IPS-18a (cell line): Measurements from ENCODE around the gene ANGPT4.
"Not testable (repeated sequence)": the region's sequence is repeated elsewhere in the genome, so short reads cannot be mapped to it uniquely, and the experiment has no call there.

Experiments
- H3K27ac ChIP-seq: one replicate; pipeline ENCODE4 v1.5.1; 2013; ENCODE audit warnings: low read length
- H3K27me3 ChIP-seq: one replicate; pipeline ENCODE4 v1.6.1; 2013; ENCODE audit warnings: mild to moderate bottlenecking, low read length; ENCODE audit not compliant: control insufficient read depth, insufficient read depth
- H3K36me3 ChIP-seq: one replicate; pipeline ENCODE4 v1.6.1; 2013; ENCODE audit warnings: low read depth, low read length; ENCODE audit not compliant: control insufficient read depth
- H3K4me1 ChIP-seq: one replicate; pipeline ENCODE4 v1.6.1; 2013; ENCODE audit warnings: low read depth, low read length; ENCODE audit not compliant: control insufficient read depth
- H3K4me3 ChIP-seq: one replicate; pipeline ENCODE4 v1.5.1; 2013; ENCODE audit warnings: low read length
- H3K9ac ChIP-seq: one replicate; pipeline ENCODE4 v1.6.1; 2013; ENCODE audit warnings: mild to moderate bottlenecking, low read length, moderate library complexity
- H3K9me3 ChIP-seq: one replicate; pipeline ENCODE4 v1.6.1; 2013; ENCODE audit warnings: low read depth, low read length; ENCODE audit not compliant: control insufficient read depth

ANGPT4 gene

DNA sequence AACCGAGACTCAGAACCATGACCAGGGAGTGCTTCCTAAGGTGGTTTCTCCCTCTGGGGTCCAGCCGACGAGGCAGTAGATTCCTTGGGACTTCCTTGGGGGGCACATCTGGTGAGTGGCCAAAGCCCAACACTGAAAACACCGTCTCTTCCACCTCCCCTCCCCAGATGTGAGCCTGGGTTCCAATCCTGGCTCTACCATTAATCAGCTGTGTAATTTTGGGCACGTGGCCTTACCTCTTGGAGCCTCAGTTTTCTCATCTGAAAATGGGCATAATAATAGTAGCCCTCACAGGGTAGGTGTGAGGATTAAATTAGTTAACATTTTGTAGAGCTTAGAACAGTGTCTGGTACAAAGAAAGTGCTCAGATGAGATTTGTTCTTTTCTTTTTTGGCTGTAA, 77.1 kb downstream of the ANGPT4 start:
- H3K4me1 ChIP-seq = peaks cover 11% of the 10 kb centered on the region
- no peak overlapping the region for H3K27ac ChIP-seq
- H3K27me3 ChIP-seq = peaks cover 62% of the 10 kb centered on the region
- no peak overlapping the region for H3K9ac ChIP-seq
- H3K4me3 ChIP-seq = no peak overlapping the region
- no peaks in the 10 kb centered on the region for H3K9me3 ChIP-seq
- H3K36me3 ChIP-seq = no peaks in the 10 kb centered on the region

DNA sequence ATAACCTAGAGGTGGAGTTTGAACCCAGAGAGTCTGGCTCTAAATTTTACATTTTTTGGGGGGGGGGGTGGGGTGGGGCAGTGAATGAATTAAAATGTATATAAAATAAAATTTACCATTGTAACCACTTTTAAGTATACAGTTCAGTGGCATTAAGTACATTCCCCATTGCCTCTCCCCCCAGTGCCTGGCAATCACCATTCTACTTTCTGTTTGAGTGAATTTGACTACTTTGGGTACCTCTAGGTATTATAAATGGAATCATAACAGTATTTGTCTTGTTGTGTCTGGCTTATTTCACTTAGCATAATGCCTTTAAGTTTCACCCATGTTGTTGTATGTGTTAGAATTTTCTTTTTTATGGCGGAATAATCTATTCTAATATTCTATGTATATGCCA, 79.9 kb downstream of the ANGPT4 start:
- H3K9me3 ChIP-seq = no peaks in the 10 kb centered on the region
- no peaks in the 10 kb centered on the region for H3K36me3 ChIP-seq
- H3K27me3 ChIP-seq = peaks cover 35% of the 10 kb centered on the region
- H3K4me1 ChIP-seq = peaks cover 8% of the 10 kb centered on the region
- H3K4me3 ChIP-seq = no peak overlapping the region
- H3K27ac ChIP-seq = no peak overlapping the region
- no peak overlapping the region for H3K9ac ChIP-seq

DNA sequence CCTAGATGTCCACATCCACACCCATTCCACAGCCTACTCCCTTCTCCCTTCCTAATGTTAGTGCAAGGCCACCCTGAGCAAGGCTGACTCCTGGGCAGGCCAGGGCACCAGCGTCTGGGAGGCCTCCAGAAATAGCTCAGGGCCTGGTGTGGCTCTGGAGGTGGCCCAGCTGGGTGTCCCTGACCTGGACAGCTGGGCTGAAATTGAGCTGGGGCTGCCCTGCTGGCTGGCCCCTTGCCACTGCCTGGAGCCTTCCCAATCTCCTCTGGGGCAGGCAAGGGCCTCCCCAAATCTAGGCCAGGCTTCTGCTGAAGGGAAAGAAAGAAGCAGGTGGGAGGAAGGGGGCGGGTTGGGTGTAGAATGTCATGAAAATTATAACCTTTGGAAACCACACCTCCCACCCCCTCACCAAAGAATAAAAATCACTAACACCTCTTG, 80.5 kb downstream of the ANGPT4 start:
- Histone ChIP-seq H3K27ac (no peak overlapping the region), H3K36me3 (no peaks in the 10 kb centered on the region), H3K27me3 (peaks cover 30% of the 10 kb centered on the region), H3K4me3 (no peak overlapping the region), H3K9ac (no peak overlapping the region), H3K4me1 (peaks cover 8% of the 10 kb centered on the region), H3K9me3 (no peaks in the 10 kb centered on the region)

DNA sequence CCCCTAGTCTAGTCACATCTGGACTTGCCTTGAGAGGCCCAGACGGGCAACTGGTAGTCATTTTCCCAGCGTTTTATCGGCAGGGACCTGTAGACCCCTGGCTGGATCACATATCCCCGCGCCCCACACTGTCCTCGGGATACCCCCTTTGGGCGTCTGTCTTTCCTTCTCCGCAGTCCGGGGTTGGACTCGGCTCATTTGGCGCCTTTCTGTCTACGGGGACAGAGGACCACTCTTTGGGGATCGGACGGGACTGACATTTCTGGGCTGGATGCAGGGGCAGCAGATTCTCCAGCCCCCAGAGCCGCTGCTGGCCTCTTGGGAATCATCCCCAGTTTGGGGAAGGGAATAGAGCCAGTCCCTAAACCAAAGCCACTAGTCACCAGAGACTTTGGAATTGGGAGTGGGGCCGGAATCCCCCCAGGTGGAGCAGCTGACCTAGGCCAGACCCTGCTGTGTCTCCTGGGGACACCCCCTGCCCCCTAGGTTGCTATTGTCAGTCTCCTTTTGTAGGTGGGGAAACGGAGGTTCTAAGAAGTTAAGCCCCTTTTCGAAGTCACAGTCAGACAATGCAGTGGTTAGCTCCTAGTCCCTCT, 81.9 kb downstream of the ANGPT4 start:
- Histone ChIP-seq H3K9me3 (no peaks in the 10 kb centered on the region), H3K27me3 (peaks cover 21% of the 10 kb centered on the region), H3K9ac (no peak overlapping the region), H3K4me3 (peak overlapping the region; percentile 70), H3K4me1 (peaks cover 8% of the 10 kb centered on the region), H3K27ac (no peak overlapping the region), H3K36me3 (no peaks in the 10 kb centered on the region)

DNA sequence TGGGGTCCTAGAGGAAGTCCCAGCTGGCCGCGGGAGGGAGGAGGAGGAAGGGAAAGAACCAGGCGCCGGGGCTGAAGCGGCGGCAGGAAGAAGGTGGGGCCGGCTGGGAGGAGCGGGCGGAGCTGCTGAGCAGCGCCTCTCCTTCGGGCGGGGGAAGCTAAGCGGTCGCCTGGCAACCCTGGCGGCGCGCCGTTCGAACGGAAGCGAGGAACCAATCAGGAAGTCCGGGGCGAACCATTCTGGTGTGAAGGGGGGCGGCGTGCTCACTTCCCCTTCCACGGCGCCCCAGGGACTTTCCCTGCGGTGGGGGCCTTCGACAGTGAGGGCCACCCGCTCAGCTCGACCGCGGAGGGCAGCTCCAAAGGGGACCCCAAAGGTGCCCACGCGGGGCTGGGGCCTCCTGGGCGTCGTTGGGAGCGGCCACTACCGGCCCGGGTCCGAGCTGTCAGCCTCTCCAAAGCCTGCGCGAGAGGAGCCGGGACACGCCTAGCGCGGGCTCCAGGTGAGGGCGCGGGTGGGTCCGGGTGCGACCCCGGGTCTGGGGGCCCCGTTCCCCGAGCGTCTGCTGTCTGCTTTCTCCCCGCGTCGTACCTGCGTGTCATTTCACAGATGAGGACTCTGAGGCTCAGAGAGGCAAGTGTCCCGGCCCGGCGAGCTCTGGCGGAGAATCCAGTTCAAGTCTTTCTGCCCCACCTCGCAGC, 82.5 kb downstream of the ANGPT4 start, which contains the start of gene FAM110A:
FAM110A (plus strand) TSS at position 266 of the 701 bp plus-strand sequence. CDS start 11,090 bp downstream, outside the sequence.
- no peak within 1 kb of the TSS for H3K27ac ChIP-seq

DNA sequence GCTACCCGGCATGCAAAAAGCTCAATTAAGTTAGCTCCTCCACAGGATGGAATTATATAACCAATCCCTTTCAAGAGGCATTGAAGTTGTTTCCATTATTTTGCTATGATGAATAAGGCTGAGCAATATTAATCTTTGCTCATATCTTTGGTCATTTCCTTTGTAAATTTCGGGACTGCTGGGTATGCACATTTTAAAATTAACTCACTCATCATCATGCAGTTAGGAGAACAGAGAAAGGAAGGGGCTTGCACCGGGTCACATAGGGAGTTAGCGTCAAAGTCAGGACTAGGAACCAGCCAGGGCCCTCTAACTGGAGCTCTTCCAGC, 83.0 kb downstream of the ANGPT4 start:
- H3K9me3 ChIP-seq = no peaks in the 10 kb centered on the region
- H3K4me3 ChIP-seq = peak overlapping the region; percentile 21
- no peak overlapping the region for H3K27ac ChIP-seq
- no peaks in the 10 kb centered on the region for H3K36me3 ChIP-seq
- H3K9ac ChIP-seq = no peak overlapping the region
- H3K27me3 ChIP-seq = peaks cover 17% of the 10 kb centered on the region
- peaks cover 8% of the 10 kb centered on the region for H3K4me1 ChIP-seq

More for the DNA sequence above, 82.5 kb downstream of the ANGPT4 start, which contains the start of gene FAM110A:
- Histone ChIP-seq H3K9ac (peak within 1 kb of the TSS; percentile 52), H3K4me3 (peak within 1 kb of the TSS; percentile 70), H3K27me3 (peaks cover 17% of the 10 kb centered on the region), H3K36me3 (no peaks in the 10 kb centered on the region), H3K9me3 (no peaks in the 10 kb centered on the region), H3K4me1 (peaks cover 8% of the 10 kb centered on the region)

DNA sequence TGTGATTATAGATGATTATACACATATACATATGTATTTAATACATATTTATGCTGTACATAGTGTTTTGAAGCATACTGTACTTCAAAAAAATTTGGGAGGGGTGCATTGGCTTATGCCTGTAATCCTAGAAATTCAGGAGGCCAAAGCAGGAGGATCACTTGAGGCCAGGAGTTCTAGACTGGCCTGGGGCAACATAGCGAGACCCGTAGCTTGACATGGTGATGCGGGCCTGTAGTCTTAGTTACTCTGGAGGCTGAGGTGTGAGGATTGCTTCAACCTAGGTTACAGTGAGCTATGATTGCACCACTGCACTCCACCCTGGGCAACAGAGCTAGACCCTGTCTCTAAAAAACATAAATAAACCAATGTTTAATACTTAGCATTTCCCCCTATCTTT, 84.2 kb downstream of the ANGPT4 start:
- peaks cover 8% of the 10 kb centered on the region for H3K4me1 ChIP-seq
- no peaks in the 10 kb centered on the region for H3K36me3 ChIP-seq
- no peaks in the 10 kb centered on the region for H3K9me3 ChIP-seq
- H3K4me3 ChIP-seq = no peak overlapping the region
- H3K9ac ChIP-seq = no peak overlapping the region
- peaks cover 17% of the 10 kb centered on the region for H3K27me3 ChIP-seq
- no peak overlapping the region for H3K27ac ChIP-seq

DNA sequence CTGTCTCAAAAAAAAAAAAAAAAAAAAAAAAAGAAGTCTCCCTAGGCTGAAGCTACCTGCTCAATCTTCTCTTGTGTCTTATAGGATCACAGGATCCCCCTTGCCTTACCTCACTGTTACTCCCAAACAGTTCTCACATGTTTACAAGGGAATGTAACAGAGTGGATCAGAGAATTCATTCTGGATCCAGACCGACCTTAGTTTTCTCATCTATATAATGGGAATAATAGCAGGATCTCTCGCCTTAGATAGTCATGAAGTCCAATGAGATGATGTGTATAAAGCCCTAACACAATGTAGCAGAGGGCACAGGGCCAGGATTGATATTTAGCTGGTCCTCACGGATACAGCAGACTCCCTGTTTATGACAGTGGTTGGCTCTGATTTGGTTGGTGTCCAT, 84.9 kb downstream of the ANGPT4 start:
- Histone ChIP-seq H3K27ac (no peak overlapping the region), H3K9ac (no peak overlapping the region)

DNA sequence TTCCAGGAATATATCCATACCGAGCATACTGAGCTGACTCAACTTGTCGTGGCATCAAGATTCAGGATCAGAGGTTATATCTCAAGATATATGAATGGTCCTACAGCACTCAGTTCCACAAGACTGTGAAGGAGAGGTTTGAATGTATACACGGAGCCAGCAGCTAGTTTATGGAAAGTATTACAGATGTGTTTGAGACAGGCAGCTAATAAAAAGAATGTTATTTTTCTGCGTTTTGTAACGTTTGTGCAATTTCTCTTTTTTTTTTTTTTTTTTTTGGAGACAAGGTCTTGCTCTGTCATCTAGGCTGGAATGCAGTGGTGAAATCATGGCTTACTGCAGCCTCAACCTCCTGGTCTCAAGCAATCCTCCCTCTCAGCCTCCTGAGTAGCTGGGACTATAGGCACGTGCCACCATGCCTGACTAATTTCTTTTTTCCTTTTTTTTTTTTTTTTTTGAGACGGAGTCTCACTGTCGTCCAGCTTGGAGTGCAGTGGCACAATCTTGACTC, 86.1 kb downstream of the ANGPT4 start:
- H3K4me3 ChIP-seq = no peak overlapping the region
- peaks cover 12% of the 10 kb centered on the region for H3K27me3 ChIP-seq
- no peaks in the 10 kb centered on the region for H3K36me3 ChIP-seq
- no peak overlapping the region for H3K9ac ChIP-seq
- peaks cover 8% of the 10 kb centered on the region for H3K4me1 ChIP-seq
- no peaks in the 10 kb centered on the region for H3K9me3 ChIP-seq
- H3K27ac ChIP-seq = no peak overlapping the region

More for the DNA sequence above, 84.9 kb downstream of the ANGPT4 start:
- peaks cover 17% of the 10 kb centered on the region for H3K27me3 ChIP-seq
- no peaks in the 10 kb centered on the region for H3K9me3 ChIP-seq
- H3K4me3 ChIP-seq = no peak overlapping the region
- H3K4me1 ChIP-seq = peaks cover 8% of the 10 kb centered on the region
- H3K36me3 ChIP-seq = no peaks in the 10 kb centered on the region

DNA sequence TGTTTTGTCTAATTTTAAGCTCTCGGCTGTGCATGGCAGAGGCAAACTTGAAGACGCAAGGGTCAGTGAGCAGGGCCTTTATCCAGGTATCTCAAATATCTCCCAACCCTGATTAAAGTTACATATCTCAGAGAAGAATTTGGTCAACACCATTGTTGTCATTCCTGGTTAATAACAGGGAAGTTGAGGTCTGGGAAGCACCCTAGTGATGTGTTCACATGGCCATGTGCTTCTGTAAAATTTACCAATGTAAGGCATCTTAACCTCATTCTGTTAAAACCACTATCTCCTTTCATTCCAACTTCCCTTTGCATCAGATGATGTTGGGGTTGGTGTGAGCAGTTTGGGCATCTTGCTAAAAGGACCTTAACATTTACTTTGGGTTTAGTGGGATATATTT, 86.6 kb downstream of the ANGPT4 start:
- Histone ChIP-seq H3K27ac (no peak overlapping the region), H3K27me3 (peaks cover 7% of the 10 kb centered on the region), H3K4me1 (peaks cover 5% of the 10 kb centered on the region), H3K36me3 (no peaks in the 10 kb centered on the region), H3K9ac (no peak overlapping the region), H3K9me3 (no peaks in the 10 kb centered on the region), H3K4me3 (no peak overlapping the region)

DNA sequence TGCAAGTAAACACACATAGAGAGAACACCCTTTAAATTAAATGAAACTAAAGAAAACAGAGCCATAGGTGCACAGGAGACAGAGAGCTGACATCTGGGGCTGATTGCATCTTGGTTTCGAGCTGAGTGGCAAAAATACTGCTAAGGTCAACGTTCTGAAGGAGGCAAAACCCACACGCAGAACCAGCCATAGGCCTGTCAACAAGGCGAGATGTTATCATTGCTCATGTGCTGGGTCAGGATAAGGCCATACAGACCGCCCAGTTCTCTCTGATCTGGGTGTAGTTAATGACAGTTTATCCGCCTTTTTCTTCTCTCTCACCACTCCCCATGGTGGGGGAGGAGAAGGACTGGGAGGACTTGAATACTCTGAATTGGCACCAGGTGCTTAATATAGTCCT, 87.1 kb downstream of the ANGPT4 start:
- Histone ChIP-seq H3K9me3 (no peaks in the 10 kb centered on the region), H3K27ac (no peak overlapping the region), H3K27me3 (peaks cover 1% of the 10 kb centered on the region), H3K36me3 (no peaks in the 10 kb centered on the region), H3K4me1 (peaks cover 3% of the 10 kb centered on the region), H3K9ac (no peak overlapping the region), H3K4me3 (no peak overlapping the region)

DNA sequence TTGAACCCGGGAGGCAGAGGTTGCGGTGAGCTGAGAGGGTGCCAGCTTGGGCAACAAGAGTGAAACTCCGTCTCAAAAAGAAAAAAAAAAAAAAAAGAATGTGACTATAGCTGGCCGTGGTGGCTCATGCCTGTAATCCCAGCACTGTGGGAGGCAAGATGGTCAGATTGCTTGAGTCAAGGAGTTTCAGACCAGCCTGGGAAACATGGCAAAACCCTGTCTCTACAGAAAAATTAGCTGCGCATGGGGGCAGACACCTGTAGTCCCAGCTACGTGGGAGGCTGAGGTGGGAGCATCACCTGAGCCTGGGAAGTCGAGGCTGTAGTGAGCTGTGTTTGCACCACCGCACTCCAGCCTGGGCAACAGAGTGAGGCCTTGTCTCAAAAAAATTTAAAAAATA, 88.2 kb downstream of the ANGPT4 start:
- not testable (repeated sequence) for H3K4me3 ChIP-seq, H3K9ac ChIP-seq, H3K4me1 ChIP-seq, H3K27ac ChIP-seq, H3K9me3 ChIP-seq, H3K27me3 ChIP-seq, H3K36me3 ChIP-seq
